Lower leg skin (tissue), 4 donors: ENCODE measurements around the gene ADAM19. TPM values are rescaled to one million over a fixed set of nuclear protein-coding genes. Genes with fewer than 3 reads are reported as not detected.

Experiments used
- DNase-seq, 2 donors: peaks; one replicate each; pipeline ENCODE4 v3.0.0-alpha.2; 2019; ENCODE audit warnings: low spot score in 2 of 2
- H3K4me3 ChIP-seq: fragments of 200-600 bp; sonication (generic); 2 replicates; pipeline ENCODE4 v1.5.1; 2017; ENCODE audit warnings: mild to moderate bottlenecking, low read depth; ENCODE audit not compliant: poor library complexity, severe bottlenecking
- POLR2A ChIP-seq, 2 donors: fragments of 450-650 bp; IDR thresholded peaks; one replicate each; pipeline ENCODE4 v1.6.1; 2016 to 2017; ENCODE audit warnings: antibody characterized with exemption in 2 of 2, mild to moderate bottlenecking in 1 of 2, moderate library complexity in 1 of 2
- WGBS, 2 donors: methylation state at CpG; one replicate each; pipeline ENCODE4 v1.1.5; 2018; 5-methylcytosine and 5-hydroxymethylcytosine counted together
- intact Hi-C: fragments of 100-400 bp; cut with DNase I; formaldehyde crosslinking; loops from one replicate; pipeline ENCODE4 v1.15.0; 2023; ENCODE audit warnings: low total_unique reads
- total RNA-seq, 4 donors: library from RNA; depleted of rRNA; stranded (reverse); fragments of >200 nt; gene quantifications; one replicate each; pipeline ENCODE4 v1.1.0, GENCODE V29; 2016
- TF ChIP-seq, protein P1 (sequence below), 3 donors: fragments of 450-650 bp; IDR thresholded peaks; one replicate each; pipeline ENCODE4 v1.5.1; 2016; ENCODE audit warnings: antibody characterized with exemption in 3 of 3, mild to moderate bottlenecking in 3 of 3, moderate library complexity in 2 of 3

The ADAM19 gene
- total RNA-seq, 4 donors from 2014 or later, result 0.68 to 1.7 (median 1.0) TPM

DNA sequence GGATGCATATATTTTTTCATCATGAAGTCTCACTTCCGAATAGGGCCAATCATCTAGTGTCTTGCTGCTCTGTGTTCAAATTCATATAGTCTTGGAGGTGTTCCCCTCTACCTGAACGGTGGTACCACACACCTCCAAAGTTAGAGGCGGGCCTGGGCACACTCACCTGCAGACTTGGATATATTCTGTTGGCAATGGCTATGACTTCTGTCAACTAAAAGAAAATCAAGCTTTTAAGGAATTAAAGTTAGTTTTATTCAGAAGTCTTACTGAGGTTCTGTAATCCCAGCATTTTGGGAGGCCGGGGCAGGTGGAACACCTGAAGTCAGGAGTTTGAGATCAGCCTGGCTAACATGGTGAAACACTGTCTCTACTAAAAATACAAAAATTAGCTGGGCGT, 118.2 kb downstream of the ADAM19 start:
- DNase-seq, result no peak
- intact Hi-C loops, result no loop called here
- 90 to 92% methylated on average over 5 of the region's 5 CpGs for WGBS, 2 donors

DNA sequence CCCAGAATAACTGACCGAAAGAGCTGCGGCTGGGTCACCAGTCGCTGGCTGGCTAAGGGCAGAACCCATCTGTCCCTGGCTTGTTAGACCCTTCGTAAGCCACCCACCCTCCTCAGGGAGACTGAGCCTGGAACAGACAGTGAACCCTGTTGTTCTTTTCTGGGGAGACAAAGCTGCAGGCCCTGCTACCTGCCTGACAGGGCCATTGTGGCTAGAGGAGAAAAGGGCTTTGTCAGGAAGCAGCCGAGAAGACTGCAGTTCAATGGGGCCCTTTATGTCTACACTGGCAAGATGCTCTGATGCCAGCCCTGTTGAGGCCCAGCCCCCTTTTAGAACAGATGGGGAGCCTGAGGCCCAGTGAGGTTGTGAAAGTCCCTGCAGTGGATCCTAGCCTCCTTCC, 119.3 kb downstream of the ADAM19 start:
- intact Hi-C loops, result no loop called here
- 73 to 85% methylated on average over 5 of the region's 5 CpGs for WGBS, 2 donors
- TF ChIP-seq, protein P1, sequence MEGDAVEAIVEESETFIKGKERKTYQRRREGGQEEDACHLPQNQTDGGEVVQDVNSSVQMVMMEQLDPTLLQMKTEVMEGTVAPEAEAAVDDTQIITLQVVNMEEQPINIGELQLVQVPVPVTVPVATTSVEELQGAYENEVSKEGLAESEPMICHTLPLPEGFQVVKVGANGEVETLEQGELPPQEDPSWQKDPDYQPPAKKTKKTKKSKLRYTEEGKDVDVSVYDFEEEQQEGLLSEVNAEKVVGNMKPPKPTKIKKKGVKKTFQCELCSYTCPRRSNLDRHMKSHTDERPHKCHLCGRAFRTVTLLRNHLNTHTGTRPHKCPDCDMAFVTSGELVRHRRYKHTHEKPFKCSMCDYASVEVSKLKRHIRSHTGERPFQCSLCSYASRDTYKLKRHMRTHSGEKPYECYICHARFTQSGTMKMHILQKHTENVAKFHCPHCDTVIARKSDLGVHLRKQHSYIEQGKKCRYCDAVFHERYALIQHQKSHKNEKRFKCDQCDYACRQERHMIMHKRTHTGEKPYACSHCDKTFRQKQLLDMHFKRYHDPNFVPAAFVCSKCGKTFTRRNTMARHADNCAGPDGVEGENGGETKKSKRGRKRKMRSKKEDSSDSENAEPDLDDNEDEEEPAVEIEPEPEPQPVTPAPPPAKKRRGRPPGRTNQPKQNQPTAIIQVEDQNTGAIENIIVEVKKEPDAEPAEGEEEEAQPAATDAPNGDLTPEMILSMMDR (IDR thresholded peaks at IDR 0.05), result no peak
- TF ChIP-seq POLR2A (IDR thresholded peaks at IDR 0.05), result no peak
- H3K4me3 ChIP-seq, result no peak overlapping the region
- DNase-seq, result no peak

More for the DNA sequence above, 118.2 kb downstream of the ADAM19 start:
- no peak for TF ChIP-seq POLR2A (IDR thresholded peaks at IDR 0.05)
- TF ChIP-seq, protein P1 (IDR thresholded peaks at IDR 0.05), result no peak
- no peak overlapping the region for H3K4me3 ChIP-seq

DNA sequence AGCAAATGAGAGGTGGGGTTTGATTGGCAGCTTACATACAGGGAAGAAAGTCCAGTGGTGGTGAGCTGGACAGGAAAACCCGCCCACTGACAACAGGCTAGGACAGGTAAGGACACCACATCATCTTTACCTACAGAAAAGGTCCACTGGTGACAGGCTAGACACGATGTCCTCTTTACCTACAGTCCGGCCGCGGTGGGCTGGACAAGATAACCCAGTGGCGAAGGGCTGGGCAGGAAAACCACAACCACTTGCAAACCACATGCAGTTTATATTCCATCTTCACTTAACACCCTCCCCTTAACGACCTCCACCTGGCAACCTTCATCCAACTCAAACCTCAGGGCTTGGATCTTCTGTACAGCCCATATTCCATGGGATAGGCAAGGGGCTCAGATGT, 120.5 kb downstream of the ADAM19 start:
- 78 to 79% methylated on average over 7 of the region's 7 CpGs for WGBS, 2 donors
- no peak for DNase-seq
- TF ChIP-seq, protein P1 (IDR thresholded peaks at IDR 0.05), result no peak
- TF ChIP-seq POLR2A (IDR thresholded peaks at IDR 0.05), result no peak
- H3K4me3 ChIP-seq, result no peak overlapping the region
- intact Hi-C loops, result no loop called here

DNA sequence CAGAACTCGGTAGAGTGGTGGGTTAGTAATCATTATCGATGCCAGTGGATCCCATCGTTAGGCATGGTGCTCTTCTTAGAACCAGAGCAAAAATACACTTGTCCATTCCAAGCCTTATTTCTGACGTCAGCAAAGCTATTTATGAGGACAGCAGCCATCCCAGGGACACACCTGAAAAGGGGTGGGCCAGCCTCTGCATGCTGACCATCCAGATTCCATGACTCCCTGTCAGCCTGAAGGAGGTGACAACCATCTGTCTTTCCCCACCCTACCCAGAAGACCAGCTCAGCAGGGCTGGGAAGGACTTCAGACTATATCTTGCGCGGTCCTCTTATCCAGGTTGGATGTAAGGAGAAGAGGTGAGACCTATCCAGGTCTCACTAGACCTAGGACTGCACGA, 121.3 kb downstream of the ADAM19 start:
- DNase-seq, result no peak
- TF ChIP-seq POLR2A (IDR thresholded peaks at IDR 0.05), result no peak
- TF ChIP-seq, protein P1 (IDR thresholded peaks at IDR 0.05), result no peak
- no peak overlapping the region for H3K4me3 ChIP-seq
- intact Hi-C loops, result no loop called here
- WGBS, 2 donors, result 86 to 90% methylated on average over 7 of the region's 7 CpGs

DNA sequence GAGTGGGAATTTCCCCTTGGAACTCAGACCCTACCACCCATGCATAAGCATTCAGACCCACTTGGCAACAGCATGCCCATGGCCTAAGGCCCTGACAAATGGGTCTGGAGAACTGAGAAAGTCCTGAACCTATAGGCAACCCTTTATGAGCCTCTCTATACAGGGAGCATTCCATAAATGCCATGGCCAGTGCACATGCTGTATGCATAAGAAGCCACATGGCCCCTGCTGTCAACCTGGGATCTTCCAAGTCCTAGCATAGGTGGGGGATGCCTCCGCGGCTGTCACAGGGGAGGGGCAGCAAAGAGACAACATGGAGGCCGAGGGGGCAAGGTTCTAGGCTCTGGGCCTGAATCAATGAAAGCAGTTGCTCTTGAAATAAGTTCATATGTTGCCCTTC, 123.8 kb downstream of the ADAM19 start:
- H3K4me3 ChIP-seq, result no peak overlapping the region
- intact Hi-C loops, result no loop called here
- TF ChIP-seq, protein P1 (IDR thresholded peaks at IDR 0.05), result no peak
- TF ChIP-seq POLR2A (IDR thresholded peaks at IDR 0.05), result no peak
- WGBS, 2 donors, result 93 to 96% methylated on average over 3 of the region's 3 CpGs
- DNase-seq, result no peak

DNA sequence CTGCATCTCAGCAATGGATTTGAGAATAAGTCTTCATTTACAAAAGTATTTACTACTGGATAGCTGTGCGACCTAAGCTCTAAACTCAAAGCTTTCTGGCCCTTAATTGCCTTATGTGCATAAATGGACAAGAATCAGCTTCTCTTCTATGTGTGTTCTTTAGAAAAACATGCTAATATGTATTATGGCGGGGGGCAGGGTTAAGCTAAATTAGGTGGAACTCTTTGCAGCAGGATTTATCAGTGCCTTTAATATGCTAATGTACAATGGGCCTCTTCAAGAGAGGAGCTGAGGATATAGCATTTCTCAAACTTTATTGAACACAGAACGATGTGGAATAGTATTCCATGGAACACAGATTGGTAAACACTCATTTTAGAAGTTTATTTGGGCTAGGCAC, 125.6 kb downstream of the ADAM19 start:
- 93 to 97% methylated on average over 3 of the region's 3 CpGs for WGBS, 2 donors
- no peak for TF ChIP-seq POLR2A (IDR thresholded peaks at IDR 0.05)
- intact Hi-C loops, result no loop called here
- no peak overlapping the region for H3K4me3 ChIP-seq
- no peak for DNase-seq
